SKM-1 (cell line): ENCODE measurements around the gene TBC1D14.
"Not testable (repeated sequence)": the region's sequence is repeated elsewhere in the genome, so short reads cannot be mapped to it uniquely, and the experiment has no call there.

Experiments
- DNase-seq: peaks from one replicate; lab custom pipeline; 2025; ENCODE audit not compliant: unreplicated experiment; lab: John Stamatoyannopoulos, UW

The TBC1D14 gene

DNA sequence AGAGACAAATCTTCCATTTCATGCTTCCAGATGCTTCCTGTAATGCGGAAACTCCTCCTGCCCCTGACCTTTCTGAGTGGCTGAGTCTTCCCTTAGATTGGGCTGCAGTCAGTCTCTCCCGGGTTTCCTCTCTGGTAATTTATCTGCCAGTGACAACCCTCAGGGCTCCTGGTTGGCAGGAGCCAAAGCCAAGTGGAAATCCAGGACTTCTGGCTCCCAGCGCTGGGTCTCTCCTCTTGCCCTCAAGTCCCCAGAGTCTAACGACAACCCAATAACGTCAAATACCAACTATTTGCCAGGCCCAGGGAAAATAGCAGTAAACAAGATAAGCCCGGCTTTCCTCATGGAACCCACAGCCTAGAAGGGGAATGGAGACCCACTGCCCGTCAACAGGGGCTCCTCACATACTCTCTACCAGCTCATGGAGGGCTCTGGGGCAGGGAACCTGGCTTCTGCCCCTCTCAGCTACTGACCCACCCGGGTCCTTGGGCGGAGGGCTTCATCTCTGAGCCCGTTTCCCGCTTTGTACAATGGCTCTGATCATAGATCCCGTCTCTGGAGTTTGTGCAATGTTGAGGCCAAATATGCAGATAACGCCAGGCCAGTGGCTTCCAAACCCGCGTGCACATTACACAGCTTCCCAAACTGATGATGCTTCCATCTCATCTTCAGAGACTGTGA lies 1.1 kb upstream of the TBC1D14 start:
- no peak for DNase-seq

DNA sequence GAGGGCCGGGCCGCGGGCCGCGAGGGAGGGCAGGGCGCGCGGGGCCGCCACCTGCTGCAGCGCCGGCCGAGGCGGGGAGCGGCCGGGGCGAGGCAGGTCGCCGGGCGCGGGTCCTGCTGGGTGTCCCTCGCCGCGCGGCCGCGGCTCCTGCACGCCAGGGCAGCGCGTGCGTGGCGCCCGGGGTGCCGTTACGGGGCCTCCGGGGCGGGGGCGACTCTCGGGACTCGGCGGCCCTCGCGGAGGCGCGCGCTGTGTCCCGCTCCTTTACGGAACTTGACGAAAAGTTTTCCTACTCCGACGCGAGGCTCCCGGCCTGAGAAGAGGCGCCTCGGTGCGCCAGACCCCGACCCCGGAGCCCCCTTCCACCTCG lies 329 bp downstream of the TBC1D14 start:
- DNase-seq, result no peak

DNA sequence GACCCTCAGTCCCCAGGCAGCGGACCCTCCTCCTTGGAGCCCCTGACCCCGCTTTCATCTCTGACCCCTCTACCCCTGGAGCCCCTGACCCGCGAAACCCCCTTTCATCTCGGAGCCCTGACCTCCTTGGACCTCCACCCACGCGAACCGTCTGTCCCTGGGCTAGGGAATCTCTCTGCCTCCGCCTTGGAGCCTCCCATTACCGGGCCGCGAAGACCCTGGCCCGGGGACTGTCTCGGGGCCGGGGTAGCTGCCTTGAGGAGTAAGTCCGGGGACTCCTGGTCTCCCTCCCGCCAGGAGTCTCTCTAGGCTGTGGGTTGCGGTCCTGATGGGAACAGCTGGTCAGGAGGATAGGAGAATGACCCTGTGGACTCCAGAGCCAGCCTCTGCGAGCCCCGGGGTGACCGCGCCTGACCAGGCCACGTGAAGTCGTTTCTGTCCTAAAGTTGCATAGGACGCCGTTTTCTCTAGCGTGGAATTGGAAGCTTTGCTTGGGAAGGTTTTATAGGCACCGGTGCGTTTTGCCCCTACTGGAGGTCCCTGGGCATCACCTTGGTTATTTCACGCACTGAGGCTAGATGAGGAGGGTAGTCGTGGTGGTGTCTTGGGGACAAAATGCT lies 824 bp downstream of the TBC1D14 start:
- no peak for DNase-seq

DNA sequence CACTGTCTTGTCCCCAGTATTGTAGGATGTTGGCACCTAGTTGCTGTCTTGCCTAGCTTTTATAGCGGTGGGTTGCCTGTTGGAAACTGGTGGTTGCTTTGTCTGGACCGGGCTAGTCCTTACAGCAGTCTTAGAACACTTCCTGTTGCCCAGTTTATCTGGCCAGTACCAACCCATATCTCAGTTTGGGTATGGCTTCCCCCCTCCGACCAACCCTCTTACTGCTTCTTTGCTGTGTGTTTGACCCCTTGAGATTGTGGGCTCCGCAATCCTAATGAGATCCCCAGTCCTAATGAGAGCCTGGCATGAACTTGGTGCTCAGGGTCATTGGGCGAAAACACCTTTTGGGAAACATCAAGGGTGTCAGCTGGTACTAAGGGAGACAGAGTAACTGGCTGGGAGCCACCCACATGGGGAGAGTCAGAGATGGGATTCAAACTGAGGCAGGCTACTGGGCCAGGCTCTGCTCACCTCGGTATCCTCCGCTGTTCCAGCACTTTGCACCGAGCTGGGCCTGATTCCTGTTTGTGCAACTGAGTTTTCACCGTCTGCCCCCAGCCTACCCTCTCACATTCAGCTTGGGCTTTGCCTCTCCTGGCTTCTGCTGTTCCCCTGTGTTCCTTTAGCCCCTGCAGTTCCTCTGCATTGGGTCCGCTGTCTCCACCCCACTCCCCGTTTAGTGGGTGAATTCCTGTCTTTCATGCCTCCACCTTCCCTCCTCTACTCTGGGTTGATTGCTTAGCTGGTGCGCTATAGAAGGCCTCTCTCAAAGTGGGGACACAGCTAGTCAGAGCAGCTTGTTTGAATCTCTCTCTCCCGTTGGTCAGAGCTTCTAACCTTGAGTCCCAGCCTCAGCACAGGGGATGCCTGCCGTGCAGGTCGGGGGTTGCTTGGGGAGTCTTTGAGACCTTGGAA lies 1.6 kb downstream of the TBC1D14 start:
- no peak for DNase-seq

DNA sequence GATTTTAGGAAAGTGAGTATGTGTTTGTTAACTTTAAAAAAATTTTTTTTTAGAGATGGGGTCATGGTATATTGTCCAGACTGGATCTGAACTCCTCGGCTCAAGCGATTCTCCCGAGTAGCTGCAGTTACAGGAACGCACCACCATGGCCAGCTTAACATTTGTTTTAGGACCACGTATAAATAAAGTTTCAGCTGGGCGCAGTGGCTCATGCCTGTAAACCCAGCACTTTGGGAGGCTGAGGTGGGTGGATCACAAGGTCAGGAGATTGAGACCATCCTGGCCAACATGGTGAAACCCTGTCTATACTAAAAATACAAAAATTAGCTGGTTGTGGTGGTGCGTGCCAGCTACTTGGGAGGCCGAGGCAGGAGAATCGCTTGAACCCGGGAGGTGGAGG lies 2.3 kb downstream of the TBC1D14 start:
- not testable (repeated sequence) for DNase-seq

DNA sequence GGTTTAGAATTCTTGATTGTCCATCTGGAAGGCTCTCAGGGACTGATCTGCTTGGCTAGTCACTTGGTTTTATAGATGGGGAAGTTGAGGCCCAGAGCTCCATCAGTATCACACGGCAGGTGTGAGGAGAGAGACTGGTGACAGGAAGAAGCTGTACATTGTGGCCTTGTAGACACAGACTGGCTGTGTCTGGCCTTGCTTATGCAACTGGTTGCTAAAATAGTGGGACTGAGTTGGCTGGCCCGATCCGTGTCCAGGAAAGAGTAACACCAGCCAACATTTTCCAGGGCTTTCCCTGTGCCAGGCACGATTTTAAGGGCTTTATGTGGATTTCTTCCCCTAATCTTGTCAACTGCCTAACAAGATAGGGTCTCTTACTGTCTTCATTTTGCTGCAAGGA lies 2.8 kb downstream of the TBC1D14 start:
- DNase-seq, result peak; percentile 58

DNA sequence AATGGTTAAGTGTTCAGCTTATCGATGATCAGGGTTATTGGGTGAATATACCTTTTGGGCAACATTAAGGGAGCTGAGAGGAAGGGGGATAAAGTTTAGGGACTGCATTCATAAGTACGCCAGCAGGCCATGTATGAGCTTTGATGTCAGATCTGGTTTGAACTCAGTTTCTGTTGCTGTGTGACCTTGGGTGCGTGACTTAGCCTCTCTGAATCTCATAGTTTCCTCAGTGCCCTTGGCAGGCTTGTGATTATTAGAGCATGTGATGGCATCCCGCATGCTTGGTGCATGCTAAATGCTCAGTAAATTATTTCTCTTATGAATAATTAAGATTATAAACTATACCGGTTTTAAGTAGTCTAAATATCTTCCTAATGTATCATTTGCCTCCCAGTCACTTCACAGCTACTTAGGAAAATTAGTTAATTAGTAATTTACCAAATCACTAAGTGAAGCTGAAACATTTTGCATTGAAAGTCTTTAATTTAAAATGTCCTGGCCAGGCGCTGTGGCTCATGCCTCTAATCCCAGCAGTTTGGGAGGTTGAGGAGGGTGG lies 3.8 kb downstream of the TBC1D14 start:
- DNase-seq, result no peak

DNA sequence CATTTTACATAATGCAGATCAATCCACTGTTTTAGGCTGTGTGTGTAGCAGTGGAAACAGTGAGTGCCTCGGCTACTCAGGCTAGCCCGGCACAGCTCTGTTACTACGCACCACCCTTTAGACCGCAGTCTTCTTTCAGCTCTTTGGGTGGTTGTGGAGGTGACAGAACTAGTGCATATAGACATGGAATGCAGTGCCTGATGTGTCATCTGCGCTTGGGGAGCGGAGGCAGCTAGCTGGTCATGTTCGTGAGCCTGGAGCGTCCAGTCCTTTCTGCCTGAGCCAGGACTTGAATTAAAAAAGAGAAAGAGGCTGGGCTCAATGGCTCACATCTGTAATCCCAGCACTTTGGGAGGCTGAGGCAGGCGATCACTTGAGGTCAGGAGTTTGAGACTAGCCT lies 4.8 kb downstream of the TBC1D14 start:
- DNase-seq, result no peak

DNA sequence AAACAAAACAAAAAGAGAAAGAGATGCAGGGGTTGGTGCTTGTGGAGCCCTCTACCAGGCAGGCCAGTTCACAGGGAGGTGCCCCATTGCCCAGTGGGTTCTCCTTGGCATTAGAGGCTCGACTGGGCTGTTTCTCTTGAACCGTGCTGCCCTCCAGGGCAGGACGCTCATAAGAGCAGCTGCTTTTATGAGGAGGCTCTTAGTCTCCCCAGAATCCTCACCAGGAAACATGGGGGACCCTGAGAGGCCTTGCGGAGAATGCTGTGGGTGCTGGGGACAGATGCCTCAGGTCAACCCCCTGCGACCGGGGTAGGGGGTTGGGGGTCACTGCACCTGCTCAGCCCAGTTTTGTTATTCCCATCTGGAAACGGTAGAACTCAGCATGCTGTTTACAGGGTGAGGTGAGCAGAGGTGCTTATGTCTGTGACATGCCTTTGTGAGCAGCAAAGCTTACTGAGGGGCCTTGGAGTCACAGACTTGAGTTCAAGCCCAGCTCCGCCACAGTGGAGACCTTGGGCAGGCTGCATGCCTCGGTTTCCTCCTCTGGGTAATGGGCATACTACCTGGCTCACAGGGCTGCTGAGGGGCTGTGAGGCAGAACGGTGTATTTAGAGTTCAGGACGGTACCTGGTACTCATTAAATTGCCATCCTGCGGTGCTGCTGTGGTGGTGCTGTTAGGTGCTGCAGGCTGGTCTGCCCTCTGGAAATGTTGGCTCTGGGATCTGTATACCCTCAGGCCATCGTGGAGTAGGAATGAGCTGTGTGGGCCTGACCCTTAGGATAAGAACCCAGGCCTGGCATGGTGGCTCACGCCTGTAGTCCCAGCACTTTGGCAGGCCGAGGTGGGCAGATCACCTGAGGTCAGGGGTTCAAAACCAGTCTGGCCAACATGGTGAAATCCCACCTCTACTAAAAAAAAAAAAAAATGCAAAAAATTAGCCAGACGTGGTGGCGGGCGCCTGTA lies 5.7 kb downstream of the TBC1D14 start:
- DNase-seq, result no peak

DNA sequence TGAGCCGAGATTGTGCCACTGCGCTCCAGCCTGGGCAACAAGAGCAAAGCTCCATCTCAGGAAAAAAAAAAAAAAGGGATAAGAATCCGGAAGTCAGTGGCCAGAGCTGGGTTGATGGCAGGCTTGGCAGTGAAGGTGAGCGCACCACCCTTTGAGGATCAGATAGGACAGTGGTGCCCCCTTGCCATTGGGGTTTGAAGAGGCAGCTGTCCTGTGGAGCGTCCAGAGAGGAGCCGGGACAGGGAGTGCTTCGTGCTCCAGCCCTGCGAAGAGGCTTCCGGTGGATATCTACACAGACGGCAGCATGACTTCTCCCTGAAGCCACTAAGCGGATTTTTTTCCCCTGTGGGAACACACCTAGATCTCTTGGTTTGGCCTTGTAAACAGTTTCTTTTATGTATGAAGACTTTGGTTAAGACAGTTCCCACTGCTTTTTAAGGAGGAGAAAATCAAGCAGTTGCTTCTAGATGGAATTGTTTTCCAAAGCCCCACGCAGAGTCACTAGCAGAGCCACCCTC lies 6.5 kb downstream of the TBC1D14 start:
- DNase-seq, result no peak

DNA sequence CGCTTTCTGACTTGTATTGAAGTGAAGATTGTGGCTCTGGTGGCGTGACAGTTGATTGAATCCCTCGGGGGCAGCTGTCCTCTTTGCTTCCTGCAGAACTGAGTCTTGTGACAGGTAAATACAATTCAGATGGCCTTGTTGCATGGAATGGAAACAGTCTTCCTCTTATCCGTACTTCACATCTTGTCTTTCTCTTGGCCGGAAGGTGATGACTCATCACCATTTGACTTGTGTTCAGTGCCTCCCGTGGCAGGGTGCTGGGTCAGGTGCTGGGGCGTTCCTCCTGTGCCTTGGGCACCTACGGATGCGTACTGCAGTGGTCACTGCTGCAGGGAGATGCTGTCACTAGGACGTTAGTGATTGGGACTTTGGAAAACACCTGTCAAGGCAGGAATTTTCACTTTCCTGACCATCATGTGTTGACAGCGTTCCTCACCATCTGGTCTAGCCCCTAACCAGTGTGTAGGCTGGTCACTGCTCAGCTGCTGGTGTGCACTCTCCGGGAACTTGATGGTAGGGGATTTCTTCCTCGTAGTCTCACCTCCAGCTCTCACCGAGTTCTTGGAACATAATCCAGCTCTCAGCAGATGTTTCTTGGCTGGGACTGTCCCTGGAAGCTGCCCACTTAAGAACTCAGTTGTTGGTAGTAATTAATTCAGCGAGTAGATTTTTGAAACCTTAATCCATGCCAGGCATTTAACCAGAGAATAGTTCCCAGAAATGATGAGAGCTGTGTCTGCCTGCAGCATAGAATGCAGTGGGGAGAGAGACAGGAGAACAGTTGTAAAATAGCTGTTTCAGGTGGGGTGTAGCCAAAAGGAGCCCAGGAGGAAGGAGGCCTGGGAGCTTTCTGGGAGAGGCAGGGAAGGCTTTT lies 7.2 kb downstream of the TBC1D14 start:
- DNase-seq, result no peak

DNA sequence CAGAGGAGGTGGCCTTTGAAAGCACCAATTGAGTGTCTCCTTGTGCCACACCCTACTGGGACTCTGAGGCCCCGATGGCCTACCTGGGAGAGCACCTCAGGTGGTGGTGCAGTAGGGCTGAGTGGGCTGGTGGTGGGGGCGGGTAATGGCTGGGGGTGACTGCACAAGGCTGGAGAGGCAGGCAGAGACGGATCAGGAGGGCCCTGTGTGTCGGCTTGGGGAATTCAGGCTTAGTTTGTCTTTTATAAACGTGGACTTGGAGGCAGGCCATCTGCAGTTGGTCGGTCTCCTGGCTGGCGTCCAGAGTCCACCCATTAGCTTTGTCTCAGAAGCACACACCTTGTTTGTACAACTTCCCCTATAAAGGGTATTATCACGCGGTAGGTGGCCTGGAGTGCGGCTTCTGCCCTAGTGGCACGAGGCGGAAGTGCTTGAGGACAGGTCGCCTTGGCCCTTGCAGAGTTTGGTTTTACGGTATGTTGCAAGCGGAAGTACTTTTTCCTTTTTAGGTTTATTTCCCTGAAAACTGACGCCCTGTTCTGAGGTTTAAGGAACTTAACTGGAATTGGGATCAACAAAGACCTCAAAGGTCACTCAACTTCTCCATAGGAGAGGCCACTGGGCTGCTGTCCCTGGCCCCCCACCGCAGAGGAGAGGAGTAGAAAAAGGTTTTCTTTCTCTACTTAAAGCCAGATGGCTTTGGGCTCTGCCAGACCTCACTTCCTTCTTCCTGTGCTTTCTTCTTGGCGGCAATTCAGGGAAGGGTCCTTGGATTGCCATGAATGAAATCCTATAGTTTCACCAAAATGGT lies 8.0 kb downstream of the TBC1D14 start:
- peak; percentile 85 for DNase-seq

DNA sequence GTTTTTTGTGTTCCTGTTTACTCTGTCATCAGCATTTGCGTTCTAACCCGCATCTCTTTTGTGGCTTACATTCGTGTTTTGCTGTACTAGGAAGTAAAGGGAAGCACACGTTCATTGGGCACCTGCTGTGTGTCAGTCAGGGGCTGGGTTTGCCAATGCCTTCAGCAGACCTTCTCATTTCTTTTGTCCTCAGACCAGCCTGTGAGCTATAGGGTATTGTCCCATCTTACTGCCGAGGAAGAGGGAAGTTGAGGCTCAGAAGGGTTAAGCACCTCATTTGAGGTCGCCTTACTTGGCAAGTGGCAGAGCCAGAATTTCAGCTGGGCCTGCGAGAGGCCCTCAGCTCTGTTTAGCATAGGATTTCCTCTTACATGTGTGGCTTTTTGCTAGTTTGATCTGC lies 8.7 kb downstream of the TBC1D14 start:
- peak; percentile 69 for DNase-seq

DNA sequence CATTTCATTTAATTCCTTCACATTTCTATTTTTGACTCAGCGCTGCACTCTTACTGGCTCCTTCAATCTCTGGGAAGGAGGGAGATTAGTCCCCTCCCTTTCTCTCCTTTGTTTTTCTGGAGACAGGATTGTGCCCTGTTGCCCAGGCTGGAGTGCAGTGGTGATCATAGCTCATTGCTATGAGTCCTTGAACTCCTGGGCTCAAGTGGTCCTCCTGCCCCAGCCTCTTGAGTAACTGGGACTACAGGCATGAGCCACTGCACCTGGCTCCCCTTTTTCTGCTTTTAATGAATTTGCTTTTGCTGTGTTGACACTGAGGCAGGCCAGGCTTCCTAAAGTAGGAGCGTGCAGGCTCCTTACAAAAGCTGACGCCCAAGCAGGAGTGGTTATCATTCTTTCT lies 10.5 kb downstream of the TBC1D14 start:
- DNase-seq, result no peak

DNA sequence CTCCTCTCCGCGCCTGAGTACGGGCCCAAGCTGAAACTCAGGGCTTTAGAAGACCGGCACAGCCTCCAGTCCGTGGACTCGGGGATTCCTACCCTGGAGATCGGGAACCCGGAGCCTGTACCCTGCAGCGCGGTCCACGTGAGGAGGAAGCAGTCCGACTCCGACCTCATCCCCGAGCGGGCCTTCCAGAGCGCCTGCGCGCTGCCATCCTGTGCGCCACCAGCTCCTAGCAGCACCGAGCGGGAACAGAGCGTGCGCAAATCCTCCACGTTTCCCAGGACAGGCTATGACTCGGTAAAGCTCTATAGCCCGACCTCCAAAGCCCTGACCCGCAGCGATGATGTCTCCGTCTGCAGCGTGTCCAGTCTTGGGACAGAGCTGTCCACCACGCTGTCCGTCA lies 13.9 kb downstream of the TBC1D14 start:
- no peak for DNase-seq

DNA sequence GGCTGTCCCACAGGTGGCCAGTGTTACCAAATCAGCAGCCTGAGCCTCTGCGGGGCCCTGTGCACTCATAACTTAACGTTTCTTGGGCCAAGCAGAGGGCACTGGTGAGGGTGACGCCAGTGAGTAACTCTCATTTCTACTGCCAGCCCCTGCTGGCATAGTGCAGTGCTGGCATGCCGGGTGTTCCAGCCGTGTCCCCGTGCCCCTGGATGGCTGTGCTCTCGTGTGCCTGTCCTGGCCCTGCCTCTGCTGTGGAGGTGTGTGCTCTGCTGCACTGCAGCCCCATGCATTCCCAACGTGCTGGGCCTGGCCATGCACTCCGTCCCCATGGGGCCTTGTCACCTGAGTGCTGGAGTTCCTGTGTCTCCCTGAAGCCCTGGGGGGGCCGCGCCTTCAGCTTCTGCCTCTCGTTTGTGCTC lies 14.7 kb downstream of the TBC1D14 start:
- no peak for DNase-seq

DNA sequence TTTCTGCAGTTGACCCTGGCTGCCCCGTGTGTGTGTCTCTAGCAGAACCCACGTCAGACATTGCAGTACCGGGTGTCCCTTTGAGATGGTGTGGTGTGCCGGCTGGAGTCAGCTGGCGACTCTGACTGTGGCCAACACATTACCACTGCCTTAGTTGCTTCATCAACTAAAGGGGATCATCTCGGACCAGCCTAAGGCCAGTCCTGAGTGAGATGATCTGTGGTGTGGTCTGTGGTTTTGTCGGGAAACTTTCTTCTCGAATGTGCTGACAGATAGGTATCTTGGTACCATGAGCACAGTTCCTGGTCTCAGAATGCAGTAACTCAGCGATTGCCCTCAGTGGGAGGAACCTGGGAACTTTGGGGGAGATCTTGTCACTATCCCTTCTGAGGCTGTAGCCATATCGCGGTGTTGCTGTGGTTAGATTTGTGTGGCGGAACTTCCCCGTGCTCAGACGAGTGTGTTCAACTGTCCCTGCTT lies 15.8 kb downstream of the TBC1D14 start:
- DNase-seq, result peak; percentile 90

DNA sequence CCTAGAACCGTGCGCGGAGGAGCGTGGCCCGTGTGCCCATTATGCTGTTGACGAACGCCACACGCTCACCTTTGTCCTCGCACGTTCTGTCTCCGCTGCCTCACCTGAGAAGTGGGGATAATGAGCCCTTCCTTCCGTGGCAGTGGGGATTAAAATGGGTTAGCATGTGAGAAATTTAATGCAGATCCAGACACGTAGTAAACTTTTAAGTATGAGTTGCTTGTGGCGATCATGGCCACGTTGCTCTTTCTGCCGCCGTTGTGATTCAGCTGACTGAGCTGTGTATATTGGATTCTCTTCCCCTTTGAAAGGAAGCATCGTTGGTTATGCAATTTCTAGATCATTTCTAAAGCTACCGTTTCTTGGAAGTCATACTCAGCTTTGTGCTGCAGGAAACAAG lies 16.5 kb downstream of the TBC1D14 start:
- DNase-seq, result peak; percentile 94
